GM12875 (cell line): ENCODE measurements around the gene ACTN1.

Experiments
- H3K4me3 ChIP-seq: one replicate; pipeline ENCODE4 v1.5.1; 2011; ENCODE audit warnings: low read depth, low read length, control low read depth
- TF ChIP-seq, protein P1 (sequence below): IDR thresholded peaks from 2 replicates; pipeline ENCODE4 v1.5.1; 2011; ENCODE audit warnings: low read depth, mild to moderate bottlenecking, control low read depth, inconsistent platforms, low read length, moderate library complexity, borderline replicate concordance; ENCODE audit not compliant: insufficient read depth

ACTN1 gene

DNA sequence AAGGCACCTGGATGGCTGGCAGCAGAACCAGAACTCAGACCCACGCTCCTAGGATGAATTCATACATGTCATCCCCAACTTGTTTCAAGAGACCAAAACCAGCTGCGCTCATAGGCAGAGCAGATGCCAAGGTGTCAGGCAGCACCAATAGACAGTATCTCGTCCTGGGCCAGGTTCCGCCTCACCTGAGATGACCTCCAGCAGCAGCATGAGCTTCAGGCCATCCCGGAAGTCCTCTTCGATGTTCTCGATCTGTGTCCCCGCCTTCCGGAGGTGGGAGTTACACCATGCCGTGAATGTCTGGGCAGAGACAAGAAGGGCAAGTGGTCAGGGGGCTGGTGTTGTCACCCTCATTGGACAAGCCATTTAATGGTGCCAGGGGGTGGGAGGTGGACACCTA is 53.7 kb downstream of the ACTN1 start:
- no peak overlapping the region for H3K4me3 ChIP-seq
- TF ChIP-seq, protein P1, sequence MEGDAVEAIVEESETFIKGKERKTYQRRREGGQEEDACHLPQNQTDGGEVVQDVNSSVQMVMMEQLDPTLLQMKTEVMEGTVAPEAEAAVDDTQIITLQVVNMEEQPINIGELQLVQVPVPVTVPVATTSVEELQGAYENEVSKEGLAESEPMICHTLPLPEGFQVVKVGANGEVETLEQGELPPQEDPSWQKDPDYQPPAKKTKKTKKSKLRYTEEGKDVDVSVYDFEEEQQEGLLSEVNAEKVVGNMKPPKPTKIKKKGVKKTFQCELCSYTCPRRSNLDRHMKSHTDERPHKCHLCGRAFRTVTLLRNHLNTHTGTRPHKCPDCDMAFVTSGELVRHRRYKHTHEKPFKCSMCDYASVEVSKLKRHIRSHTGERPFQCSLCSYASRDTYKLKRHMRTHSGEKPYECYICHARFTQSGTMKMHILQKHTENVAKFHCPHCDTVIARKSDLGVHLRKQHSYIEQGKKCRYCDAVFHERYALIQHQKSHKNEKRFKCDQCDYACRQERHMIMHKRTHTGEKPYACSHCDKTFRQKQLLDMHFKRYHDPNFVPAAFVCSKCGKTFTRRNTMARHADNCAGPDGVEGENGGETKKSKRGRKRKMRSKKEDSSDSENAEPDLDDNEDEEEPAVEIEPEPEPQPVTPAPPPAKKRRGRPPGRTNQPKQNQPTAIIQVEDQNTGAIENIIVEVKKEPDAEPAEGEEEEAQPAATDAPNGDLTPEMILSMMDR: no peak

DNA sequence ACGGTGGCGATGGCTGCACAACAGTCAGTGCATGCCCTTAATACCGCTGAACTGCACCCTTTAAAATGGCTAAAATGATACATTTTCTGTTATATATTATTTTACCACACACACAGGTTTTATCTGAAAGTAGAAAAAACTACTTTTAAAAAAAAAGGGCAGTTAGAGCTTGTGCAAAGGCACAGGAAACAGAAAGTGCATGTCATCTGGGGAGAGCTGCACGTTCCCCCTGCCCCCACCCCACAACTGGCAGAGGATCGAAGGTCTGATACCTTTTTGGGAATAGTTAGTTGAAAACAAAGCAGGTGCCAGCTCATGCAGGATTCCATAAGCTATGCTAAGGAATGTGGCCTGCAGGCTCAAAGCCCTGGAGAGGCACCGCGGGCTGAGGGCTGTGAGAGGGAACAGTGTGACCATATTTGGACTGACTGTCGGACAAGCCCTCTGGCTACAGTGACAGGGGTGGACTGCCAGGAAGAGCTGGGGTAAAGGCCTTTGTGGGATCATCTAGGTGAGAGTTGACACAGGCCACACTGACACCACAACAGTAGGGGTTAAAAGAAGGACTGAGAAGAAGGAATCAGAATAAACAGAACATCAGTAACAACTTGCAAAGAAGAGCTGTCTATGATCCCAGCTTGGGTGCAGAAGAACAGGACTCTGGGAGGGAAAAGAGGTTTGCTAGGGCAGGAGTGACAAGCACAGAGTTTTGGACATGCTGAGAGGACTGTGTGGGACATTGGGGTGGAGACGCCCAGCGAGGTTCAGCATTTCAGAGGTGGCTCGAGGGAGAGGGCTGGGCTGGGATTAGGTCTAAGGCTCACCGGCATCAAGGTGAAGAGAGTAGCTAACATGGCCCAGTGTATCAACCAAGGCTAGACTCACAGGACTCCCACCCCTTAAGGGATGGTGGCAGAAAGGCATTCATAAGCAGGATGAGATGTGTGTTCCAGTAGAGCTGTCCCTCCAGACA is 54.6 kb downstream of the ACTN1 start:
- no peak overlapping the region for H3K4me3 ChIP-seq
- TF ChIP-seq, protein P1: no peak

GRCh38 chr14:68922886-68923285 is 56.2 kb downstream of the ACTN1 start:
- TF ChIP-seq, protein P1: no peak
- H3K4me3 ChIP-seq: no peak overlapping the region

- TF ChIP-seq, protein P1: no peak
- no peak overlapping the region for H3K4me3 ChIP-seq
These were observed 56.9 kb downstream of the ACTN1 start for GRCh38 chr14:68922201-68922621.

GRCh38 chr14:68921666-68922065 is 57.4 kb downstream of the ACTN1 start:
- H3K4me3 ChIP-seq: no peak overlapping the region
- TF ChIP-seq, protein P1: no peak

- no peak overlapping the region for H3K4me3 ChIP-seq
- TF ChIP-seq, protein P1: no peak
These were observed 58.1 kb downstream of the ACTN1 start for GRCh38 chr14:68921049-68921448.
